Endothelial cell of umbilical vein (primary cell): ENCODE data around the gene PSPN. TPM values are rescaled to one million over a fixed set of nuclear protein-coding genes. Genes with fewer than 3 reads are reported as not detected.

Source experiments
- BruUV-seq: library from RNA; stranded (reverse); fragments of 400-500 nt; replicated peaks from 2 replicates; lab custom pipeline; 2021; lab: Mats Ljungman, UMichigan
- CTCF ChIA-PET: fragments of 300-600, 350-600 bp; sonication (Branson Sonifier 250); formaldehyde crosslinking; loops from one replicate; lab custom pipeline; 2021; ENCODE audit warnings: antibody characterized with exemption, inconsistent platforms; lab: Charles Lee
- POLR2A ChIA-PET: fragments of 300-600, 350-600 bp; sonication (Branson Sonifier 250); formaldehyde crosslinking; loops from one replicate; lab custom pipeline; 2021; ENCODE audit warnings: antibody characterized with exemption, inconsistent platforms; lab: Charles Lee
- DNase-seq: peaks from one replicate; pipeline ENCODE4 v3.0.0-alpha.2; 2011; ENCODE audit warnings: low read depth, low spot score
- FAIRE-seq: peaks from 2 replicates; lab custom pipeline; 2011; peaks lifted over from hg19 to GRCh38; lab: Jason Lieb, UNC
- H2AFZ ChIP-seq: 2 replicates; pipeline ENCODE4 v1.6.0; 2012; ENCODE audit warnings: low read depth, low read length, control low read depth, inconsistent platforms
- H3K27ac ChIP-seq: 2 replicates; pipeline ENCODE4 v1.5.1; 2011; ENCODE audit warnings: low read depth, mild to moderate bottlenecking, control low read depth, low read length, moderate library complexity; ENCODE audit not compliant: insufficient read depth
- H3K27me3 ChIP-seq, 2 experiments: 2 replicates each; pipeline versions ENCODE4 v1.6.0 to v1.6.1; 2011; ENCODE audit warnings: low read length in 2 of 2, mixed read lengths in 1 of 2; ENCODE audit not compliant: control insufficient read depth in 2 of 2, insufficient read depth in 2 of 2
- H3K36me3 ChIP-seq, 2 experiments: 2 replicates in 1 of 2; 3 replicates in 1 of 2; pipeline ENCODE4 v1.5.1; 2011; ENCODE audit warnings: low read length in 2 of 2, mild to moderate bottlenecking in 1 of 2, moderate library complexity in 1 of 2; ENCODE audit not compliant: control insufficient read depth in 2 of 2, insufficient read depth in 2 of 2; ENCODE audit errors: extremely low read depth in 1 of 2
- H3K4me1 ChIP-seq: 3 replicates; pipeline ENCODE4 v1.5.1; 2011; ENCODE audit warnings: mild to moderate bottlenecking, low read length; ENCODE audit not compliant: control insufficient read depth, insufficient read depth; ENCODE audit errors: extremely low read depth
- H3K4me2 ChIP-seq: 2 replicates; pipeline ENCODE4 v1.6.1; 2011; ENCODE audit warnings: low read length, control low read depth, mixed read lengths; ENCODE audit not compliant: insufficient read depth
- H3K4me3 ChIP-seq, 3 experiments: fragments of 200-600 bp in 1 of 3; sonication (generic), shearing (Covaris generic) in 1 of 3; replicated peaks in 1 of 3; 2 replicates each; pipeline ENCODE4 v1.5.1; 2011 to 2016; ENCODE audit warnings: control low read depth in 3 of 3, low read length in 3 of 3, mild to moderate bottlenecking in 2 of 3, inconsistent platforms in 1 of 3, low read depth in 1 of 3, moderate library complexity in 1 of 3; ENCODE audit not compliant: insufficient read depth in 1 of 3
- H3K79me2 ChIP-seq: 2 replicates; pipeline ENCODE4 v1.6.0; 2012; ENCODE audit warnings: low read length, inconsistent platforms; ENCODE audit not compliant: control insufficient read depth, insufficient read depth
- H3K9ac ChIP-seq: replicated peaks from 2 replicates; pipeline ENCODE3; 2011; ENCODE audit warnings: low read length, control low read depth; ENCODE audit not compliant: insufficient read depth; ENCODE audit errors: extremely low read depth
- H3K9me1 ChIP-seq: replicated peaks from 3 replicates; pipeline ENCODE4 v1.6.0; 2011; ENCODE audit warnings: mild to moderate bottlenecking, low read length; ENCODE audit not compliant: control insufficient read depth, insufficient read depth; ENCODE audit errors: extremely low read depth
- H3K9me3 ChIP-seq: replicated peaks from 2 replicates; pipeline ENCODE4 v1.5.1; 2012; ENCODE audit warnings: low read length, inconsistent platforms; ENCODE audit not compliant: control insufficient read depth, insufficient read depth
- H4K20me1 ChIP-seq: replicated peaks from 2 replicates; pipeline ENCODE3; 2011; ENCODE audit warnings: mild to moderate bottlenecking, low read length; ENCODE audit not compliant: control insufficient read depth, insufficient read depth; ENCODE audit errors: extremely low read depth
- EZH2 ChIP-seq: IDR thresholded peaks from 2 replicates; pipeline ENCODE4 v1.6.1; 2012; ENCODE audit warnings: borderline replicate concordance, low read depth, mild to moderate bottlenecking, moderate library complexity, low read length, inconsistent platforms; ENCODE audit not compliant: severe bottlenecking
- FOS ChIP-seq: IDR thresholded peaks from 2 replicates; pipeline ENCODE4 v1.6.1; 2011; ENCODE audit warnings: mild to moderate bottlenecking, low read length, moderate library complexity, borderline replicate concordance; ENCODE audit not compliant: insufficient read depth
- GATA2 ChIP-seq: IDR thresholded peaks from 2 replicates; pipeline ENCODE4 v1.7.0; 2011; ENCODE audit warnings: low read depth, mild to moderate bottlenecking, moderate library complexity, mixed read lengths, low read length; ENCODE audit not compliant: insufficient read length, insufficient read depth
- JUN ChIP-seq: IDR thresholded peaks from 2 replicates; pipeline ENCODE4 v1.6.1; 2011; ENCODE audit warnings: borderline replicate concordance, low read depth; ENCODE audit not compliant: insufficient read length, insufficient read depth
- MYC ChIP-seq: IDR thresholded peaks from one replicate; pipeline ENCODE4 v1.6.1; 2011; ENCODE audit warnings: mild to moderate bottlenecking, low read depth, low read length
- POLR2A ChIP-seq: IDR thresholded peaks from 2 replicates; pipeline ENCODE4 v1.6.1; 2012; ENCODE audit warnings: low read depth, mild to moderate bottlenecking, control low read depth, low read length
- POLR2AphosphoS5 ChIP-seq: IDR thresholded peaks from 2 replicates; pipeline ENCODE4 v1.6.1; 2012; ENCODE audit warnings: low read depth, mild to moderate bottlenecking, control low read depth, low read length, moderate library complexity; ENCODE audit not compliant: insufficient read depth
- dilution Hi-C: fragments of 300-500 bp; cut with MboI; formaldehyde crosslinking; loops from one replicate; pipeline ENCODE4 v1.15.0; 2019; ENCODE audit warnings: low sequenced_read_pairs; ENCODE audit not compliant: extremely low pct_ligation_motif_present
- intact Hi-C: fragments of 100-400 bp; cut with micrococcal nuclease; formaldehyde crosslinking; loops from one replicate; pipeline ENCODE4 v1.10.0; 2022
- polyA plus RNA-seq, 4 experiments: library from polyadenylated mRNA; depleted of rRNA in 3 of 4; stranded (reverse) in 3 of 4; unstranded in 1 of 4; fragments of >200 nt; gene quantifications; 2 replicates each; pipeline versions ENCODE4 v1.2.1 to v1.2.3, GENCODE V29; 2011 to 2012; ENCODE audit warnings: missing spikeins in 1 of 4
- total RNA-seq: library from RNA; stranded (reverse); gene quantifications from 2 replicates; pipeline ENCODE4 v1.2.3, GENCODE V29; 2021
- TF ChIP-seq, protein P1 (sequence below): IDR thresholded peaks from 2 replicates; pipeline ENCODE4 v1.6.1; 2011; ENCODE audit not compliant: insufficient read depth, insufficient read length
- TF ChIP-seq, protein P2 (sequence below), 2 donors: IDR thresholded peaks; 1 replicate in 1 of 2; 2 replicates in 1 of 2; pipeline ENCODE4 v1.5.1; 2011; ENCODE audit warnings: low read length in 2 of 2, mild to moderate bottlenecking in 2 of 2, moderate library complexity in 2 of 2, control low read depth in 1 of 2, inconsistent platforms in 1 of 2, low read depth in 1 of 2; ENCODE audit not compliant: insufficient read depth in 1 of 2; ENCODE audit errors: extremely low read depth in 1 of 2

Gene PSPN
- total and polyA plus RNA-seq, 2 donors (not counting 3 experiments of a cell fraction or from before 2014, with no cell fraction given): 0.84 to 1.0 TPM

DNA sequence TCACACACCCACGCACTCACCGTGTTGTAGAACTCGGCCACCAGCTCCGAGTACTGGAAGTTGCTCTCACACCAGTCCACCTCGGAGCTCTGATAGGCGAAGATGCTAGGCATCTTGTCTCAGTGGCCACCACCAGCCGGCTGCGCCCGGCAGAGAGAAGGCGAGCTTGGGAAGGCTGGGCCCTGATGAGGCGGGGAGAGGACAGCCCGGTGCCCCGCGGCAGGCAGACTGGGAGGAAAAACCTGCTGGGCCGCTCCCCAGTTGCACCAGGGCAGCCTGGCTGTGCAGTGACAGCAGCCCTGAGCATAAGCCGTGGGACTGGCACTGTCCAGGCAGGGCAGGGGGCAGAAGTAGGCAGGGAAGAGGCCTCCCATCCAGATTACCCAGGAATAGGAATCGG is 42.3 kb downstream of the PSPN start, which contains the start of gene ACER1:
Gene ACER1, minus strand, starts transcription at position 174 of the 400 bp plus-strand sequence. Its CDS starts 61 bp downstream, at position 113.
- Histone ChIP-seq H3K79me2 (no peaks in the 10 kb centered on the region), H3K9me3 (no peaks in the 10 kb centered on the region), H3K4me2 (no peak within 1 kb of the TSS), H3K27ac (no peak within 1 kb of the TSS), H3K27me3 (peaks cover 0 to 2% of the 10 kb centered on the region in 2 experiments), H3K36me3 (no peaks in the 10 kb centered on the region), H3K9me1 (no peaks in the 10 kb centered on the region), H3K4me3 (no peak within 1 kb of the TSS), H3K4me1 (no peaks in the 10 kb centered on the region), H4K20me1 (no peaks in the 10 kb centered on the region), H2AFZ (no peak within 1 kb of the TSS), H3K9ac (no peak within 1 kb of the TSS)
- intact Hi-C loops (no loop called here), dilution Hi-C loops (no loop called here)
- DNase-seq (no peak), FAIRE-seq (no peak)
- ChIA-PET POLR2A (no interaction called here), CTCF (interaction anchor here (1.5 kb wide), 1 partner anchor 207 kb away, joined by 6 read pairs; no protein-coding TSS in a partner anchor)
- TF ChIP-seq MYC: no peak
- TF ChIP-seq EZH2: no peak
- TF ChIP-seq GATA2: no peak
- no peak for TF ChIP-seq JUN
- no peak for TF ChIP-seq POLR2A
- TF ChIP-seq FOS: no peak
- TF ChIP-seq, protein P1, sequence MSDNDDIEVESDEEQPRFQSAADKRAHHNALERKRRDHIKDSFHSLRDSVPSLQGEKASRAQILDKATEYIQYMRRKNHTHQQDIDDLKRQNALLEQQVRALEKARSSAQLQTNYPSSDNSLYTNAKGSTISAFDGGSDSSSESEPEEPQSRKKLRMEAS: no peak
- no peak for TF ChIP-seq POLR2AphosphoS5
- TF ChIP-seq, protein P2, sequence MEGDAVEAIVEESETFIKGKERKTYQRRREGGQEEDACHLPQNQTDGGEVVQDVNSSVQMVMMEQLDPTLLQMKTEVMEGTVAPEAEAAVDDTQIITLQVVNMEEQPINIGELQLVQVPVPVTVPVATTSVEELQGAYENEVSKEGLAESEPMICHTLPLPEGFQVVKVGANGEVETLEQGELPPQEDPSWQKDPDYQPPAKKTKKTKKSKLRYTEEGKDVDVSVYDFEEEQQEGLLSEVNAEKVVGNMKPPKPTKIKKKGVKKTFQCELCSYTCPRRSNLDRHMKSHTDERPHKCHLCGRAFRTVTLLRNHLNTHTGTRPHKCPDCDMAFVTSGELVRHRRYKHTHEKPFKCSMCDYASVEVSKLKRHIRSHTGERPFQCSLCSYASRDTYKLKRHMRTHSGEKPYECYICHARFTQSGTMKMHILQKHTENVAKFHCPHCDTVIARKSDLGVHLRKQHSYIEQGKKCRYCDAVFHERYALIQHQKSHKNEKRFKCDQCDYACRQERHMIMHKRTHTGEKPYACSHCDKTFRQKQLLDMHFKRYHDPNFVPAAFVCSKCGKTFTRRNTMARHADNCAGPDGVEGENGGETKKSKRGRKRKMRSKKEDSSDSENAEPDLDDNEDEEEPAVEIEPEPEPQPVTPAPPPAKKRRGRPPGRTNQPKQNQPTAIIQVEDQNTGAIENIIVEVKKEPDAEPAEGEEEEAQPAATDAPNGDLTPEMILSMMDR (IDR thresholded peaks at IDR 0.05; ENCODE audit: extremely low read depth in 1 of 2, insufficient read depth in 1 of 2, low read depth in 1 of 2, low read length in 2 of 2): no peak
- no TSS peak for BruUV-seq
